SU-DHL-6 (cell line): ENCODE measurements around the gene TPD52L1.

Experiments
- H2AFZ ChIP-seq: fragments of 200-600 bp; sonication (generic); 2 replicates; pipeline ENCODE4 v1.6.1; 2014; ENCODE audit warnings: low read depth, mild to moderate bottlenecking, moderate library complexity, mixed read lengths, antibody characterized with exemption, low read length; ENCODE audit not compliant: severe bottlenecking
- H3F3A ChIP-seq: fragments of 200-600 bp; shearing (Covaris generic); 2 replicates; pipeline ENCODE4 v1.6.0; 2016; ENCODE audit warnings: antibody characterized with exemption, mild to moderate bottlenecking; ENCODE audit not compliant: insufficient read depth
- H3K27ac ChIP-seq: fragments of 200-600 bp; sonication (generic); 2 replicates; pipeline ENCODE4 v1.5.1; 2016; ENCODE audit warnings: low read depth, mild to moderate bottlenecking, low read length, moderate library complexity, mixed read lengths
- H3K27me3 ChIP-seq: fragments of 200-600 bp; sonication (generic), shearing (Covaris generic); 2 replicates; pipeline ENCODE4 v1.6.0; 2014; ENCODE audit warnings: mild to moderate bottlenecking, low read length
- H3K36me3 ChIP-seq: fragments of 200-600 bp; sonication (generic); 2 replicates; pipeline ENCODE4 v1.6.1; 2014; ENCODE audit warnings: mild to moderate bottlenecking, low read length, mixed read lengths
- H3K4me2 ChIP-seq: fragments of 300-600, 200-600 bp; shearing (Covaris generic), sonication (generic); 2 replicates; pipeline ENCODE4 v1.6.0; 2014; ENCODE audit warnings: low read length, low read depth, mild to moderate bottlenecking; ENCODE audit not compliant: poor library complexity, severe bottlenecking
- H3K4me3 ChIP-seq: fragments of 200-600 bp; sonication (generic); 2 replicates; pipeline ENCODE4 v1.5.1; 2014; ENCODE audit warnings: antibody characterized with exemption, low read length, mild to moderate bottlenecking, mixed read lengths; ENCODE audit not compliant: insufficient read depth, poor library complexity, severe bottlenecking
- H3K79me2 ChIP-seq: fragments of 200-600 bp; sonication (generic); 2 replicates; pipeline ENCODE4 v1.6.1; 2014; ENCODE audit warnings: mild to moderate bottlenecking, low read length, moderate library complexity; ENCODE audit not compliant: insufficient read depth
- H3K9ac ChIP-seq: fragments of 200-600 bp; sonication (generic); 2 replicates; pipeline ENCODE4 v1.7.0; 2014; ENCODE audit warnings: mild to moderate bottlenecking, low read length
- H3K9me2 ChIP-seq: fragments of 200-600 bp; sonication (generic); replicated peaks from 2 replicates; pipeline ENCODE4 v1.6.1; 2014; ENCODE audit warnings: low read length; ENCODE audit not compliant: insufficient read depth
- H3K9me3 ChIP-seq: fragments of 200-600 bp; sonication (generic); 2 replicates; pipeline ENCODE4 v1.6.1; 2014; ENCODE audit warnings: low read length, mixed read lengths; ENCODE audit not compliant: insufficient read depth
- H4K20me1 ChIP-seq: fragments of 200-600 bp; sonication (generic); 2 replicates; pipeline ENCODE4 v1.6.1; 2014; ENCODE audit warnings: low read depth, mild to moderate bottlenecking, antibody characterized with exemption, low read length, moderate library complexity, mixed read lengths
- EZH2phosphoT487 ChIP-seq: fragments of 200-600 bp; sonication (generic), shearing (Covaris generic); conservative IDR thresholded peaks from 2 replicates; pipeline ENCODE4 v1.6.1; 2018; ENCODE audit warnings: mild to moderate bottlenecking, antibody characterized with exemption, low read length, moderate library complexity, mixed read lengths
- TF ChIP-seq, protein P1 (sequence below): fragments of 200-600 bp; sonication (generic); IDR thresholded peaks from one replicate; pipeline ENCODE4 v1.5.1; 2017; ENCODE audit warnings: antibody characterized with exemption, mild to moderate bottlenecking, low read length, moderate library complexity; ENCODE audit not compliant: insufficient read depth, poor library complexity, severe bottlenecking

Gene TPD52L1

DNA sequence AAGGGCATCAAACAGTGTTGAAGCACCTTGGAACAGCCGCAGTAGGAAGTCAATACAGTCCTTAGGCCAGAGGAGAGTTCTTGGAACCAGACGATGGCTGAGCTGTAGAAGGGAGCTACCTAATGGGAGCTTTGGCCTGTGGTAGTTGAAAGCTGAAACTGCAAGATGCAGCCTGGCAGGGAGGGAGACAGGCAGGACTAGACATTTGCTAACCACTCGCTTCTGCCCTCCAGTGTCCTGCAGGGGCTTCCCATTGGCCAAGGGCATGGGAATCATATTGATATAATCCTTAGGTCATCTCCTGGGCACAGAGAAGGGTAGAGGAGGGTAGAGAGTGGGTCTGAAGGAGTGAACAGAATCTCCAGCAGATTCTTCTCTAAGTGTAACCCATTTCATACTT is 60.4 kb downstream of the TPD52L1 start:
- Histone ChIP-seq H3K9me2 (no peaks in the 10 kb centered on the region; the same call in 1 of the 2 replicates), H2AFZ (no peak overlapping the region), H3K27me3 (0 out of 2 replicates have a peak, but pooled peaks cover 3% of the 10 kb centered on the region), H3K27ac (no peak overlapping the region), H3K9ac (no peak overlapping the region), H3K4me3 (no peak overlapping the region), H3K36me3 (no peaks in the 10 kb centered on the region), H4K20me1 (no peaks in the 10 kb centered on the region), H3K79me2 (no peaks in the 10 kb centered on the region), H3K4me2 (no peak overlapping the region), H3F3A (no peaks in the 10 kb centered on the region), H3K9me3 (no peaks in the 10 kb centered on the region)
- TF ChIP-seq EZH2phosphoT487, result no peak
- TF ChIP-seq, protein P1, sequence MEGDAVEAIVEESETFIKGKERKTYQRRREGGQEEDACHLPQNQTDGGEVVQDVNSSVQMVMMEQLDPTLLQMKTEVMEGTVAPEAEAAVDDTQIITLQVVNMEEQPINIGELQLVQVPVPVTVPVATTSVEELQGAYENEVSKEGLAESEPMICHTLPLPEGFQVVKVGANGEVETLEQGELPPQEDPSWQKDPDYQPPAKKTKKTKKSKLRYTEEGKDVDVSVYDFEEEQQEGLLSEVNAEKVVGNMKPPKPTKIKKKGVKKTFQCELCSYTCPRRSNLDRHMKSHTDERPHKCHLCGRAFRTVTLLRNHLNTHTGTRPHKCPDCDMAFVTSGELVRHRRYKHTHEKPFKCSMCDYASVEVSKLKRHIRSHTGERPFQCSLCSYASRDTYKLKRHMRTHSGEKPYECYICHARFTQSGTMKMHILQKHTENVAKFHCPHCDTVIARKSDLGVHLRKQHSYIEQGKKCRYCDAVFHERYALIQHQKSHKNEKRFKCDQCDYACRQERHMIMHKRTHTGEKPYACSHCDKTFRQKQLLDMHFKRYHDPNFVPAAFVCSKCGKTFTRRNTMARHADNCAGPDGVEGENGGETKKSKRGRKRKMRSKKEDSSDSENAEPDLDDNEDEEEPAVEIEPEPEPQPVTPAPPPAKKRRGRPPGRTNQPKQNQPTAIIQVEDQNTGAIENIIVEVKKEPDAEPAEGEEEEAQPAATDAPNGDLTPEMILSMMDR, result no peak

DNA sequence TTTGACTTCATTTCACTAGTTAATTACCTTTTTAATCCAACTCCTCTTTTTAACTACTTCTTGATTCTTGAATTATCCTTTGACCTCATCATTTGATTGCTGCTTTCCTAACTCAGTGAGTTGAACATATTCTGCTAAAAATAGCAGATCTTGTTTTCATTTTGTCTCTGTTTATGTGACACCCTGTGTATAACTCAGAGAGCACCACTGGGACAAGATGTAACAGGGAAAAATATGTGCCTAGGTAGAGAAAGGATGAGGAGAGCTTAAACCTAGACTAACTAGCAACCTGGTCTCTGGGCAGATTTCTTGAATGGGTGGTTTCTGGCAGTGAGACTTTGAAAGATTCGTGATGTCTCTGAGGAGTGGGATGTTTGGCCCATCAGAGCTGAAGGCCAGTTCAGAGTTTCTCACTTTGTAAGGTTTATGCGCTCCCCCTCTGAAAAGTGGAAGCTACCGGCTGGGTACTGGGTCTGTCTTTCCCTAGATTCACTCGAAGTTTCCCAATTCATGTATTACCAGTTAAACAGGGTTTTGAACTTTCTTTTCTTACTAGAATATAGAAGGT is 61.8 kb downstream of the TPD52L1 start:
- H3K9me2 ChIP-seq, result no peaks in the 10 kb centered on the region; the same call in 1 of the 2 replicates
- H3K36me3 ChIP-seq, result no peaks in the 10 kb centered on the region
- H3K4me3 ChIP-seq, result no peak overlapping the region
- H3F3A ChIP-seq, result no peaks in the 10 kb centered on the region
- no peak overlapping the region for H3K4me2 ChIP-seq
- H4K20me1 ChIP-seq, result no peaks in the 10 kb centered on the region
- no peak overlapping the region for H2AFZ ChIP-seq
- H3K27ac ChIP-seq, result no peak overlapping the region
- TF ChIP-seq, protein P1, result no peak
- TF ChIP-seq EZH2phosphoT487, result no peak
- H3K27me3 ChIP-seq, result 0 out of 2 replicates have a peak, but pooled peaks cover 3% of the 10 kb centered on the region
- no peak overlapping the region for H3K9ac ChIP-seq
- no peaks in the 10 kb centered on the region for H3K9me3 ChIP-seq
- H3K79me2 ChIP-seq, result no peaks in the 10 kb centered on the region

DNA sequence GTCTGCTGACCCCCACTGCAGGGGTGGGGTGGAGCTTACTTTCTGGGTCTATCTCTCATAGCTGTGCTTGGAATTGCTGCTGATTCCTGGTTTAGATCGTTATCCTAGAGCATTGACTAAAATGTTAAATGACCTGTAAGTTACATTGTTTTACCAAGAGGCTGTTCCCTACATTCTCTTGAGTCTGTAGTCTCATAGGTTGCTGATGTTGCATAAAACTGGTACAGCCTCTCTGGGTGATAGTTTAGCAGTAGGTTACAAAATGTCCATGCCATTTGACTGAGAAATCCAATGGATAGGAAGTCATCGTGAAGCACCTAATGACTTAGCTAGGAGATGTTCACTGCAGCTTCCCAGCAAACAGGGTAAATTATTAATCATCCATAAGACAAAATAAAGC is 62.4 kb downstream of the TPD52L1 start:
- H3K9me3 ChIP-seq, result no peaks in the 10 kb centered on the region
- H3F3A ChIP-seq, result no peaks in the 10 kb centered on the region

More for the DNA sequence above, 62.4 kb downstream of the TPD52L1 start:
- Histone ChIP-seq H3K4me3 (no peak overlapping the region), H3K9ac (no peak overlapping the region), H3K79me2 (no peaks in the 10 kb centered on the region), H3K27ac (no peak overlapping the region), H3K4me2 (no peak overlapping the region), H2AFZ (no peak overlapping the region), H3K9me2 (no peaks in the 10 kb centered on the region; the same call in 1 of the 2 replicates), H3K36me3 (no peaks in the 10 kb centered on the region), H3K27me3 (0 out of 2 replicates have a peak, but pooled peaks cover 3% of the 10 kb centered on the region), H4K20me1 (no peaks in the 10 kb centered on the region)
- TF ChIP-seq, protein P1, result no peak
- TF ChIP-seq EZH2phosphoT487, result no peak
